Astrocyte of the cerebellum (primary cell): ENCODE measurements around the gene LMX1B.

Experiments used
- DNase-seq: peaks from one replicate; pipeline ENCODE4 v3.0.0-alpha.2; 2011; ENCODE audit warnings: low read depth
- H3K4me3 ChIP-seq: 2 replicates; pipeline ENCODE4 v1.5.1; 2011; ENCODE audit warnings: mild to moderate bottlenecking, low read depth, low read length, moderate library complexity
- CTCF ChIP-seq: IDR thresholded peaks from 2 replicates; pipeline ENCODE4 v1.5.1; 2012; ENCODE audit warnings: low read length, low read depth, moderate library complexity, mild to moderate bottlenecking; ENCODE audit errors: missing control alignments
- in situ Hi-C: cut with HindIII; loops from 2 replicates; pipeline ENCODE4 v1.10.0; 2017; ENCODE audit warnings: low sequenced_read_pairs

Gene LMX1B

GRCh38 chr9:126617003-126617822 lies 3.5 kb downstream of the LMX1B start:
- DNase-seq = no peak
- no peak overlapping the region for H3K4me3 ChIP-seq
- in situ Hi-C loops = no loop called here
- no peak for TF ChIP-seq CTCF

GRCh38 chr9:126617823-126618165 lies 4.1 kb downstream of the LMX1B start:
- no peak for DNase-seq
- H3K4me3 ChIP-seq = no peak overlapping the region
- in situ Hi-C loops = no loop called here
- no peak for TF ChIP-seq CTCF

GRCh38 chr9:126618190-126618584 lies 4.5 kb downstream of the LMX1B start:
- no peak overlapping the region for H3K4me3 ChIP-seq
- in situ Hi-C loops = no loop called here
- no peak for TF ChIP-seq CTCF
- no peak for DNase-seq

- no peak overlapping the region for H3K4me3 ChIP-seq
- no peak for DNase-seq
- in situ Hi-C loops = no loop called here
- TF ChIP-seq CTCF = no peak
These were observed 5.0 kb downstream of the LMX1B start for GRCh38 chr9:126618585-126619360.

- H3K4me3 ChIP-seq = no peak overlapping the region
- DNase-seq = no peak
- no peak for TF ChIP-seq CTCF
- in situ Hi-C loops = no loop called here
These were observed 5.8 kb downstream of the LMX1B start for GRCh38 chr9:126619361-126620135.

- in situ Hi-C loops = no loop called here
- no peak overlapping the region for H3K4me3 ChIP-seq
- TF ChIP-seq CTCF = no peak
- no peak for DNase-seq
These were observed 6.8 kb downstream of the LMX1B start for GRCh38 chr9:126620478-126620877.
